ENCODE results near the gene NPM1.

DNA sequence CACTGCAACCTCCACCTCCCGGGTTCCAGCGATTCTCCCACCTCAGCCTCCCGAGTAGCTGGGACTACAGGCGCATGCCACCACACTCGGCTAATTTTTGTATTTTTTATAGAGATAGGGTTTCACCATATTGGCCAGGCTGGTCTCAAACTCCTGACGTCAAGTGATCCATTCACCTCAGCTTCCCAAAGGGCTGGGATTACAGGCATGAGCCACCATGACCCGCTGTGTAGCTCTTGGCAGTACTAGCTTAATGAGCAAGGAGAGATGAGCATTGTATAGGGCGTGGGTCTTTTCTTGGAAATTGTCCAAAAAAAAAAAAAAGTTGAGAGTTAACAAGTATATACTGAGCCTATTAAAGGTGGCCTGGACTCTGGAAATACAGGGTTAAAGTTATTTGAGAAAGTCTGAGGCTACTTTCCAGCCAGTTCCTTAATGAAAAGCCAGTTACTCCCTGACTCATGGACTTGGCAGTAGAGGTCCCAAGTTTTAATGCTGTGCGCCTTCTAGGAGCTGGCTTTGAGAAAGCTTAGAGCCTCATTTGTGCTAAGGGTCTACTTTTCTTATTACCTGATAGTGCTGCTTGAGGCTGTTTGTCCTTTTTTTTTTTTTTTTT is 27.6 kb downstream of the NPM1 start:
- TF ChIP-seq, protein P1, sequence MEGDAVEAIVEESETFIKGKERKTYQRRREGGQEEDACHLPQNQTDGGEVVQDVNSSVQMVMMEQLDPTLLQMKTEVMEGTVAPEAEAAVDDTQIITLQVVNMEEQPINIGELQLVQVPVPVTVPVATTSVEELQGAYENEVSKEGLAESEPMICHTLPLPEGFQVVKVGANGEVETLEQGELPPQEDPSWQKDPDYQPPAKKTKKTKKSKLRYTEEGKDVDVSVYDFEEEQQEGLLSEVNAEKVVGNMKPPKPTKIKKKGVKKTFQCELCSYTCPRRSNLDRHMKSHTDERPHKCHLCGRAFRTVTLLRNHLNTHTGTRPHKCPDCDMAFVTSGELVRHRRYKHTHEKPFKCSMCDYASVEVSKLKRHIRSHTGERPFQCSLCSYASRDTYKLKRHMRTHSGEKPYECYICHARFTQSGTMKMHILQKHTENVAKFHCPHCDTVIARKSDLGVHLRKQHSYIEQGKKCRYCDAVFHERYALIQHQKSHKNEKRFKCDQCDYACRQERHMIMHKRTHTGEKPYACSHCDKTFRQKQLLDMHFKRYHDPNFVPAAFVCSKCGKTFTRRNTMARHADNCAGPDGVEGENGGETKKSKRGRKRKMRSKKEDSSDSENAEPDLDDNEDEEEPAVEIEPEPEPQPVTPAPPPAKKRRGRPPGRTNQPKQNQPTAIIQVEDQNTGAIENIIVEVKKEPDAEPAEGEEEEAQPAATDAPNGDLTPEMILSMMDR (IDR thresholded peaks at IDR 0.05): no peak
- no peak for TF ChIP-seq EZH2 (IDR thresholded peaks at IDR 0.05; ENCODE audit: borderline replicate concordance, insufficient read depth, low read depth, low read length, poor library complexity, severe bottlenecking)

Data from B cell (primary cell).